ENCODE measurements around the gene CEP76. TPM values are rescaled to one million over a fixed set of nuclear protein-coding genes. Genes with fewer than 3 reads are reported as not detected.
"Not testable (repeated sequence)": the region's sequence is repeated elsewhere in the genome, so short reads cannot be mapped to it uniquely, and the experiment has no call there.

The CEP76 gene
- polyA plus RNA-seq, 1 donor (not counting 4 experiments of a cell fraction or from before 2014, with no cell fraction given) = 10.7 TPM

- dilution Hi-C loops (cut with MboI; ENCODE audit: extremely low pct_ligation_motif_present, low sequenced_read_pairs) = no loop called here
- Histone ChIP-seq H2AFZ (ENCODE audit: control insufficient read depth, low read length) (no peak overlapping the region), H3K27ac (ENCODE audit: control insufficient read depth, insufficient read depth, low read length) (peak overlapping the region; percentile 64), H4K20me1 (ENCODE audit: control insufficient read depth, extremely low read depth, insufficient read depth, low read length) (no peaks in the 10 kb centered on the region), H3K9me1 (ENCODE audit: control insufficient read depth, extremely low read depth, insufficient read depth, low read length) (no peaks in the 10 kb centered on the region), H3K36me3 (ENCODE audit: control insufficient read depth in 2 of 2, extremely low read depth in 1 of 2, insufficient read depth in 2 of 2, low read length in 2 of 2) (no peaks in the 10 kb centered on the region), H3K79me2 (ENCODE audit: control insufficient read depth, insufficient read depth, low read length) (peaks cover 2% of the 10 kb centered on the region), H3K4me3 (ENCODE audit: control insufficient read depth in 2 of 3, extremely low read depth in 1 of 3, insufficient read depth in 2 of 3, low read depth in 1 of 3, low read length in 3 of 3) (no peak overlapping the region), H3K4me1 (ENCODE audit: control insufficient read depth, extremely low read depth, insufficient read depth, low read length) (peaks cover 27% of the 10 kb centered on the region), H3K9ac (ENCODE audit: control insufficient read depth, extremely low read depth, insufficient read depth, low read length) (peak overlapping the region; percentile 16), H3K4me2 (ENCODE audit: control insufficient read depth, extremely low read depth, insufficient read depth, low read depth, low read length) (peak overlapping the region; percentile 4), H3K9me3 (ENCODE audit: control insufficient read depth, low read depth, low read length) (no peaks in the 10 kb centered on the region), H3K27me3 (ENCODE audit: control insufficient read depth, extremely low read depth, insufficient read depth, low read length) (no peaks in the 10 kb centered on the region)
- DNase-seq (ENCODE audit: low read depth, low spot score) (no peak), FAIRE-seq (no peak)
- TF ChIP-seq EZH2 (IDR thresholded peaks at IDR 0.05; ENCODE audit: low read length) = no peak
- TF ChIP-seq CTCF (optimal IDR thresholded peaks at IDR 0.05 in 1 of 3, IDR thresholded peaks at IDR 0.05 in 1 of 3, conservative IDR thresholded peaks at IDR 0.05 in 1 of 3; ENCODE audit: extremely low read depth in 1 of 3, insufficient read depth in 2 of 3, low read length in 3 of 3) = no peak
Observed at GRCh38 chr18:12630136-12630535, 72.4 kb downstream of the CEP76 start.

- peaks cover 2% of the 10 kb centered on the region for H3K79me2 ChIP-seq (ENCODE audit: control insufficient read depth, insufficient read depth, low read length)
- peak overlapping the region in 1 of 3 experiments; percentile 11 for H3K4me3 ChIP-seq (ENCODE audit: control insufficient read depth in 2 of 3, extremely low read depth in 1 of 3, insufficient read depth in 2 of 3, low read depth in 1 of 3, low read length in 3 of 3)
- TF ChIP-seq CTCF (optimal IDR thresholded peaks at IDR 0.05 in 1 of 3, IDR thresholded peaks at IDR 0.05 in 1 of 3, conservative IDR thresholded peaks at IDR 0.05 in 1 of 3; ENCODE audit: extremely low read depth in 1 of 3, insufficient read depth in 2 of 3, low read length in 3 of 3) (no peak), EZH2 (IDR thresholded peaks at IDR 0.05; ENCODE audit: low read length) (no peak)
- no peaks in the 10 kb centered on the region for H4K20me1 ChIP-seq (ENCODE audit: control insufficient read depth, extremely low read depth, insufficient read depth, low read length)
- peaks cover 27% of the 10 kb centered on the region for H3K4me1 ChIP-seq (ENCODE audit: control insufficient read depth, extremely low read depth, insufficient read depth, low read length)
- peak overlapping the region; percentile 64 for H3K27ac ChIP-seq (ENCODE audit: control insufficient read depth, insufficient read depth, low read length)
- peak overlapping the region; percentile 16 for H3K9ac ChIP-seq (ENCODE audit: control insufficient read depth, extremely low read depth, insufficient read depth, low read length)
- dilution Hi-C loops (cut with MboI; ENCODE audit: extremely low pct_ligation_motif_present, low sequenced_read_pairs) = no loop called here
- FAIRE-seq (peak; percentile 13), DNase-seq (ENCODE audit: low read depth, low spot score) (no peak)
- H3K9me1 ChIP-seq (ENCODE audit: control insufficient read depth, extremely low read depth, insufficient read depth, low read length) = no peaks in the 10 kb centered on the region
- no peak overlapping the region for H2AFZ ChIP-seq (ENCODE audit: control insufficient read depth, low read length)
- H3K27me3 ChIP-seq (ENCODE audit: control insufficient read depth, extremely low read depth, insufficient read depth, low read length) = no peaks in the 10 kb centered on the region
- no peaks in the 10 kb centered on the region for H3K9me3 ChIP-seq (ENCODE audit: control insufficient read depth, low read depth, low read length)
- H3K36me3 ChIP-seq (ENCODE audit: control insufficient read depth in 2 of 2, extremely low read depth in 1 of 2, insufficient read depth in 2 of 2, low read length in 2 of 2) = no peaks in the 10 kb centered on the region
- H3K4me2 ChIP-seq (ENCODE audit: control insufficient read depth, extremely low read depth, insufficient read depth, low read depth, low read length) = peak overlapping the region; percentile 4
Observed at GRCh38 chr18:12628706-12629702, 73.5 kb downstream of the CEP76 start.

- H3K4me2 ChIP-seq (ENCODE audit: control insufficient read depth, extremely low read depth, insufficient read depth, low read depth, low read length); H3K9ac ChIP-seq (ENCODE audit: control insufficient read depth, extremely low read depth, insufficient read depth, low read length); H2AFZ ChIP-seq (ENCODE audit: control insufficient read depth, low read length); DNase-seq (ENCODE audit: low read depth, low spot score); H3K27me3 ChIP-seq (ENCODE audit: control insufficient read depth, extremely low read depth, insufficient read depth, low read length); dilution Hi-C loops (cut with MboI; ENCODE audit: extremely low pct_ligation_motif_present, low sequenced_read_pairs); H3K36me3 ChIP-seq (ENCODE audit: control insufficient read depth in 2 of 2, extremely low read depth in 1 of 2, insufficient read depth in 2 of 2, low read length in 2 of 2); FAIRE-seq; H3K9me1 ChIP-seq (ENCODE audit: control insufficient read depth, extremely low read depth, insufficient read depth, low read length); H3K9me3 ChIP-seq (ENCODE audit: control insufficient read depth, low read depth, low read length); H3K27ac ChIP-seq (ENCODE audit: control insufficient read depth, insufficient read depth, low read length); H3K79me2 ChIP-seq (ENCODE audit: control insufficient read depth, insufficient read depth, low read length); H3K4me3 ChIP-seq (ENCODE audit: control insufficient read depth in 2 of 3, extremely low read depth in 1 of 3, insufficient read depth in 2 of 3, low read depth in 1 of 3, low read length in 3 of 3); H4K20me1 ChIP-seq (ENCODE audit: control insufficient read depth, extremely low read depth, insufficient read depth, low read length): not testable (repeated sequence)
- peaks cover 23% of the 10 kb centered on the region for H3K4me1 ChIP-seq (ENCODE audit: control insufficient read depth, extremely low read depth, insufficient read depth, low read length)
Observed at GRCh38 chr18:12627199-12627598, 75.3 kb downstream of the CEP76 start.

All from keratinocyte (primary cell).